Ectodermal cell (in vitro differentiated cells): ENCODE results near the gene NOD2.

Source experiments
- H3K27ac ChIP-seq: 2 replicates; pipeline ENCODE4 v1.7.0; 2013; ENCODE audit warnings: mild to moderate bottlenecking, low read depth, low read length; ENCODE audit not compliant: insufficient read depth, poor library complexity, severe bottlenecking
- H3K27me3 ChIP-seq: 2 replicates; pipeline ENCODE4 v1.7.0; 2013; ENCODE audit warnings: mild to moderate bottlenecking, low read length; ENCODE audit not compliant: insufficient read depth, control insufficient read depth, poor library complexity, severe bottlenecking
- H3K36me3 ChIP-seq: one replicate; pipeline ENCODE4 v1.7.0; 2013; ENCODE audit warnings: low read length; ENCODE audit not compliant: control insufficient read depth, insufficient read depth
- H3K4me1 ChIP-seq: one replicate; pipeline ENCODE4 v1.7.0; 2013; ENCODE audit warnings: low read length; ENCODE audit not compliant: control insufficient read depth, insufficient read depth
- H3K4me3 ChIP-seq: 2 replicates; pipeline ENCODE4 v1.7.0; 2013; ENCODE audit warnings: low read depth, low read length, control low read depth; ENCODE audit not compliant: insufficient read depth
- H3K9me3 ChIP-seq: 2 replicates; pipeline ENCODE4 v1.7.0; 2013; ENCODE audit warnings: mild to moderate bottlenecking, low read length, moderate library complexity; ENCODE audit not compliant: control insufficient read depth
- WGBS, 2 experiments: methylation state at CpG; one replicate each; pipeline ENCODE4 v1.1.7; 2013; ENCODE audit warnings: missing lambda C conversion rate in 2 of 2; 5-methylcytosine and 5-hydroxymethylcytosine counted together

NOD2 gene

DNA sequence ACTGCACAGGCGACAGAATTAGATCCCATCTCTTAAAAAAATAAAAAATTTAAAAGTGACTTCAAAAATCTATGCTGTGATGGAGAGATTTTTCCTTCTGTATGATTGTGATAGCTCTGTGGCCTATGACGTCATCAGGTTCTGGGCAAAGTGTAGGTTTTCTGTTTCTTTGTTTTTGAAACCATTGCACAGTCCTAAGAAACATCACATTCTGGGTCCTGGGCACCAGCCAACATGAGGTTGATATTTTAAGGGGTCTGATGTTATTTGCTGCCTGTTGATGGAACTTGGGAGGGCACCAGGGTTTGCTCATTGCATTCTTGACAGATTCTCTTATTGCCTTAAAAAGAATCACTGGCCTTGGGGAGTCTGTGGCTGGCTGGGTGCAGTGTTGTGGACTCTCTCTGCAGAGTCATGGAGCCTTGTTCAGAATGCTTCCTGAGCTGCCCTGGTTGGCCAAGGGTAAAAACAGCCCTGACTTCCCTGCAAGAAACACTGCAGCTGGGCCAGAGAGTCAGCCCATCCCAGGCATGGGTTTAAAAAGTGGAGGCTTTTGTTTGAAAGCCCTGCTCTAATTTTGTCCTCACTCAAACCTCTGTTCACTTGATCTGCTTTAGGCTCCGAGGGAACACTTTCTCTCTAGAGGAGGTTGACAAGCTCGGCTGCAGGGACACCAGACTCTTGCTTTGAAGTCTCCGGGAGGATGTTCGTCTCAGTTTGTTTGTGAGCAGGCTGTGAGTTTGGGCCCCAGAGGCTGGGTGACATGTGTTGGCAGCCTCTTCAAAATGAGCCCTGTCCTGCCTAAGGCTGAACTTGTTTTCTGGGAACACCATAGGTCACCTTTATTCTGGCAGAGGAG, 38.0 kb downstream of the NOD2 start:
- WGBS, 2 experiments: 77 to 82% methylated on average over 5 to 6 of the region's 6 CpGs
- no peaks in the 10 kb centered on the region for H3K36me3 ChIP-seq
- H3K9me3 ChIP-seq: no peaks in the 10 kb centered on the region
- peaks cover 7% of the 10 kb centered on the region for H3K4me1 ChIP-seq
- H3K27me3 ChIP-seq: no peaks in the 10 kb centered on the region
- no peak overlapping the region for H3K27ac ChIP-seq
- H3K4me3 ChIP-seq: no peak overlapping the region

DNA sequence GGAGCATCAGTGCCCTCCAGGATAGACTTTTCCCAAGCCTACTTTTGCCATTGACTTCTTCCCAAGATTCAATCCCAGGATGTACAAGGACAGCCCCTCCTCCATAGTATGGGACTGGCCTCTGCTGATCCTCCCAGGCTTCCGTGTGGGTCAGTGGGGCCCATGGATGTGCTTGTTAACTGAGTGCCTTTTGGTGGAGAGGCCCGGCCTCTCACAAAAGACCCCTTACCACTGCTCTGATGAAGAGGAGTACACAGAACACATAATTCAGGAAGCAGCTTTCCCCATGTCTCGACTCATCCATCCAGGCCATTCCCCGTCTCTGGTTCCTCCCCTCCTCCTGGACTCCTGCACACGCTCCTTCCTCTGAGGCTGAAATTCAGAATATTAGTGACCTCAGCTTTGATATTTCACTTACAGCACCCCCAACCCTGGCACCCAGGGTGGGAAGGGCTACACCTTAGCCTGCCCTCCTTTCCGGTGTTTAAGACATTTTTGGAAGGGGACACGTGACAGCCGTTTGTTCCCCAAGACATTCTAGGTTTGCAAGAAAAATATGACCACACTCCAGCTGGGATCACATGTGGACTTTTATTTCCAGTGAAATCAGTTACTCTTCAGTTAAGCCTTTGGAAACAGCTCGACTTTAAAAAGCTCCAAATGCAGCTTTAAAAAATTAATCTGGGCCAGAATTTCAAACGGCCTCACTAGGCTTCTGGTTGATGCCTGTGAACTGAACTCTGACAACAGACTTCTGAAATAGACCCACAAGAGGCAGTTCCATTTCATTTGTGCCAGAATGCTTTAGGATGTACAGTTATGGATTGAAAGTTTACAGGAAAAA, 38.8 kb downstream of the NOD2 start:
- Histone ChIP-seq H3K27ac (no peak overlapping the region), H3K9me3 (no peaks in the 10 kb centered on the region), H3K36me3 (no peaks in the 10 kb centered on the region), H3K27me3 (no peaks in the 10 kb centered on the region), H3K4me3 (no peak overlapping the region), H3K4me1 (peaks cover 7% of the 10 kb centered on the region)
- 92% methylated on average over 10 of the region's 10 CpGs for WGBS, 2 experiments

DNA sequence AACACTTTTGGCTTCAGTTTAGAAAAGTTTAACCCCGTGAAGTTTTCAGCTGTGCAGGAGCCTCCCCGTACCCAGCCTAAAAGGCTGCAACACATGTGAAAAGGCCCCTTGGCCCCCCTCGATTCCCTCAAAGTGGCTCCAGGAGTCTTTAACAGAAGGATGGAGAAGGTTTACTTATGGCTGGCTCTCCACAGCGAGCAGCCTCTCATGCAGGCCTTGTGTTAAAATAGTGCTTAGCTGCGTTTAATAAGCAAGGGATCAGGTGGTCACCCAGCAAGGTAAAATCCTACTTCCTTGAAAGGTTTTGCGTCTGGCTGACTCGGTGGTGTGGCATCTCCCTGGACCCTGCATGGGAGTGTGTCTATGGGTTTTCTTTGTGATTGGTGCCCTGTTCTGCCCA, 40.1 kb downstream of the NOD2 start:
- peaks cover 7% of the 10 kb centered on the region for H3K4me1 ChIP-seq
- WGBS, 2 experiments: 92 to 94% methylated on average over 7 of the region's 7 CpGs
- no peak overlapping the region for H3K27ac ChIP-seq
- H3K9me3 ChIP-seq: no peaks in the 10 kb centered on the region
- no peak overlapping the region for H3K4me3 ChIP-seq
- no peaks in the 10 kb centered on the region for H3K27me3 ChIP-seq
- H3K36me3 ChIP-seq: no peaks in the 10 kb centered on the region

- no peak overlapping the region for H3K27ac ChIP-seq
- no peaks in the 10 kb centered on the region for H3K9me3 ChIP-seq
- no peaks in the 10 kb centered on the region for H3K27me3 ChIP-seq
- no peak overlapping the region for H3K4me3 ChIP-seq
- H3K36me3 ChIP-seq: no peaks in the 10 kb centered on the region
- peaks cover 7% of the 10 kb centered on the region for H3K4me1 ChIP-seq
- 90 to 93% methylated on average over 7 of the region's 7 CpGs for WGBS, 2 experiments
Measured at GRCh38 chr16:50735629-50736122, 42.3 kb downstream of the NOD2 start.

- Histone ChIP-seq H3K4me3 (no peak overlapping the region), H3K27me3 (no peaks in the 10 kb centered on the region), H3K27ac (no peak overlapping the region), H3K36me3 (no peaks in the 10 kb centered on the region), H3K4me1 (peaks cover 3% of the 10 kb centered on the region), H3K9me3 (no peaks in the 10 kb centered on the region)
- WGBS, 2 experiments: 90% methylated on average over 9 of the region's 9 CpGs
Measured at GRCh38 chr16:50736448-50736847, 43.0 kb downstream of the NOD2 start.

DNA sequence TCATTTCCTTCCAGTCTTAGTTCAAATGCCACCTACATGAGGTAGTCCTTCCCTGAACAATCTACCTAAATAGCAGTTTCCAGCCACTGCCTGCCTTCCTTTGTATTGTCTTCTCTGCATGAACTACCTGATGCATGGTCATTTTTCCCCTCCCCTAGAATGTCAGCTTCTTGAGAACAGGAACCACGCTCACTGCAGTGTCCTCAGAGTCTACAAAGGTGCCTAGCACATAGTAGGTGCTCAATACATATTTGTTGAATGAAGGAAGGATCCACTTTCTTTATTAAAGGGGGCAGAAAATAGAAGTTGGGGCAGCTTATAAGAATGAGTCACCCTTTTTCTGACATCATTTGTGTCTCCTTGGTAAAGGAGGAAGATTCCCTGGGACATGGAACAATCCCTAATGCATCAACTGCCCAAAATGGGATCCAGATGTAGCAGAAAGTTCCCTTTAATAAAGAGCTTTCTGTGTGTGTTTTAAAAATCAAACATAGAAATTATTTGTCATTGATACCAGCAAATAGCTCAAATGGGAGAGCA, 44.1 kb downstream of the NOD2 start:
- 93 to 100% methylated on average over 1 of the region's 1 CpG for WGBS, 2 experiments
- no peaks in the 10 kb centered on the region for H3K9me3 ChIP-seq
- no peak overlapping the region for H3K27ac ChIP-seq
- H3K36me3 ChIP-seq: no peaks in the 10 kb centered on the region
- H3K4me1 ChIP-seq: no peaks in the 10 kb centered on the region
- H3K27me3 ChIP-seq: no peaks in the 10 kb centered on the region
- no peak overlapping the region for H3K4me3 ChIP-seq

DNA sequence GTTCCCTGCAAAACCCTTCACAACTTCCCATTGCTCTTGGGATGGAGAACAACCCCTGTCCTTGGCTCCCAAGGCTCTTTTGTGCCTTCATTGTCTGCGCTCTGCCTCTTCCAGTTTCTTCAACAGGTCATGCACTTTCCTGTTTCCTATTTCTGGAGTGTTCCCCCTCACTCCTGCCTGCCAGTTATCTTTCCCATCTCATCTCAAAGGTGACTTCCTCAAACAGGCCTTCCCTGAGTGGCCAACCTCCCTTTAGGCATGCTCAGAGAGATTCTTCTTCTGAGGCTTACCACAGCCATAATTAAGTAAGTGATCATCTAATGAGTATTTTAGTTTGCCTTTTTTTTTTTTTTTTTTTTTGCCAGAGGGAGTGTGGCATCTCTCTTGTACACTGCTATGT, 45.6 kb downstream of the NOD2 start:
- no peak overlapping the region for H3K4me3 ChIP-seq
- H3K4me1 ChIP-seq: peaks cover 5% of the 10 kb centered on the region
- 88 to 93% methylated on average over 1 of the region's 1 CpG for WGBS, 2 experiments
- H3K27me3 ChIP-seq: no peaks in the 10 kb centered on the region
- no peak overlapping the region for H3K27ac ChIP-seq
- H3K36me3 ChIP-seq: no peaks in the 10 kb centered on the region
- no peaks in the 10 kb centered on the region for H3K9me3 ChIP-seq

DNA sequence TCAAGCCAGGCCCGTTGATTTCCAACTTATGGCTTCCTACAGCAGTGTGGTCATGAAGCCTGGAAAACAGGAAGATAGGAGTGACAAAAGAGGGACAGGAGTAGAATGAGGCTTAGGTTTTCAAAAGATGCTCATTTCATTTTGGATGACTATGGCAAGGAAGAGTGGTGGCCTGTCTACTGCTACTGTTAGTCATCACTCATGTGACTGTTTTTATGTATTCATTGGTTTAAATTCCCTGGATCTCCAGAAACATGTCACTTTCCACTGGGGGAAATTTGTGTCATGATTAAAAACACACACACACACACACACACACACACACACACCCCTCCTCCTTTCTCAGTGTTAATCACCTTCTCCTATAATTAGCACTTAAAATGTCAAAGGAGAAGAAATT, 47.3 kb downstream of the NOD2 start:
- 87 to 93% methylated on average over 1 of the region's 1 CpG for WGBS, 2 experiments
- H3K27ac ChIP-seq: no peak overlapping the region
- H3K36me3 ChIP-seq: no peaks in the 10 kb centered on the region
- H3K9me3 ChIP-seq: no peaks in the 10 kb centered on the region
- no peaks in the 10 kb centered on the region for H3K27me3 ChIP-seq
- no peak overlapping the region for H3K4me3 ChIP-seq
- peaks cover 5% of the 10 kb centered on the region for H3K4me1 ChIP-seq

DNA sequence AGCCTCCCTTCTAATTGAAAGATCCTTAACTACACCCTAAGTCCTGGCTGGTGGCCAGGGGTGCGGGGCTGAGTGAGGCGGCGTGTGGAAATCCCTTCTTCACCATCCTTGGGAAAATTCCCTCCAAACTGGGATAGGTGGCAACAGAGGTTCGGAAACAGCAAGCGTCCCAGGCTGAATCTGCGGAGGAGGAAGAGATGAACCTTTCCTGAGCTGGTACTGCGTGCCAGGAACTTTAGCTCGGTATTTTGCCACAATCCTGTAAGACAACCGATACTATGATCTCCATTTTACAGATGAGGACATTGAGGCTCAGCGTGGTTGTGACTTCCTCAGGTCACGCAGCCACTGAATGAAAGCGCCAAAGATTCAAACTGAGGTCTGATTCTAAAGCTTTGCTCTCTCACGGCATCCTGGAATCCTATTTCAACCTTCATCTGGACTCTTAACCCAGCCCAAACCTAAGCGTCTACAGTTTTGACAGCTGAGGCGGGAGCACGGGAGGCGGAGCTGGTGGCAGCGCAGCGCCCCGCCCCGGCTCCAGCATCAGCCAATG, 47.9 kb downstream of the NOD2 start:
- H3K27ac ChIP-seq: no peak overlapping the region
- 18 to 20% methylated on average over 21 of the region's 21 CpGs for WGBS, 2 experiments
- peak overlapping the region; percentile 70 for H3K4me3 ChIP-seq
- H3K36me3 ChIP-seq: no peaks in the 10 kb centered on the region
- no peaks in the 10 kb centered on the region for H3K27me3 ChIP-seq
- peaks cover 5% of the 10 kb centered on the region for H3K4me1 ChIP-seq
- no peaks in the 10 kb centered on the region for H3K9me3 ChIP-seq
